ENCODE results near the gene ERCC6. TPM values are rescaled to one million over a fixed set of nuclear protein-coding genes. Genes with fewer than 3 reads are reported as not detected.

The ERCC6 gene
- total and polyA plus RNA-seq, 2 donors (not counting 1 experiment from before 2014, with no cell fraction given), result 8.1 to 59.8 TPM

GRCh38 chr10:49498425-49498824, 40.5 kb downstream of the ERCC6 start:
- intact Hi-C loops (cut with micrococcal nuclease), result no loop called here
- CTCF ChIA-PET, result no interaction called here
- no peak overlapping the region for H3K4me3 ChIP-seq (ENCODE audit: control extremely low read depth in 1 of 5, extremely low read depth in 1 of 5, insufficient read depth in 1 of 5, low read depth in 2 of 5, low read length in 4 of 5)

DNA sequence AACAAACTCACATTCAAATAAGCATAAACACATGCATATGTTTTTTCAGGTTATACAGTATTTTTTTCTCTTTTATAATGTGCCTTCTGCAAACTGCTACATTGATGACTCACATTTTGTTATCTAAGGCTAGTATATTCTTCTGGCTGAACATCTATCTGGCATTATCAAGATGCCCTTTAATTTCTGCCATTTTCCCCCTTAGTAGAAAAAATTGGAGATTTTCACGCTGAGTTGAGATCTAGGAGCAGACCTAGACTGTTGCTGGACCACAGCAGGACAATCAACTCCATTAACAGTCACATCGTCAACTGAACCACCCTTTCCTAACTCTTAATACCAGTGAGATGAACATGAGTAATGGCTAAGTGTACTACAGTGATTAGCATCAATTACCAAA, 41.6 kb downstream of the ERCC6 start:
- no peak overlapping the region for H3K27ac ChIP-seq (ENCODE audit: low read length in 2 of 2)
- H3K27me3 ChIP-seq (replicated peaks in 1 of 4; ENCODE audit: control extremely low read depth in 1 of 4, control insufficient read depth in 3 of 4, insufficient read depth in 4 of 4, low read length in 3 of 4), result no peaks in the 10 kb centered on the region
- no peak for ATAC-seq (ENCODE audit: low read depth)
- no peaks in the 10 kb centered on the region for H3K9me3 ChIP-seq (ENCODE audit: control extremely low read depth in 1 of 3, control insufficient read depth in 2 of 3, insufficient read depth in 1 of 3, low read length in 2 of 3)
- no peak overlapping the region for H3K4me3 ChIP-seq (ENCODE audit: control extremely low read depth in 1 of 5, extremely low read depth in 1 of 5, insufficient read depth in 1 of 5, low read depth in 2 of 5, low read length in 4 of 5)
- no peak for TF ChIP-seq CTCF (IDR thresholded peaks at IDR 0.05)
- TF ChIP-seq EZH2 (IDR thresholded peaks at IDR 0.05; ENCODE audit: borderline replicate concordance, insufficient read depth, low read depth, low read length, poor library complexity, severe bottlenecking), result no peak
- no peaks in the 10 kb centered on the region for H3K4me1 ChIP-seq (ENCODE audit: control insufficient read depth in 2 of 2, insufficient read depth in 2 of 2, low read length in 2 of 2)
- no peak overlapping the region for H3K27ac Mint-ChIP-seq
- no peak for DNase-seq
- no peaks in the 10 kb centered on the region for H4K20me1 ChIP-seq (ENCODE audit: control insufficient read depth, insufficient read depth, low read length, poor library complexity, severe bottlenecking)
- intact Hi-C loops (cut with micrococcal nuclease), result no loop called here
- no peaks in the 10 kb centered on the region for H3K79me2 ChIP-seq (ENCODE audit: control insufficient read depth, insufficient read depth, low read length)
- ChIA-PET CTCF (interaction anchor here (1.1 to 1.2 kb wide), 2 partner anchors 15 to 90 kb away, joined by 3 read pairs; no protein-coding TSS in a partner anchor), POLR2A (no interaction called here)
- H3K9ac ChIP-seq (ENCODE audit: low read length), result no peak overlapping the region
- WGBS (ENCODE audit: insufficient coverage), result no CpG with 5 or more reads among the region's 2 CpGs
- no peaks in the 10 kb centered on the region for H3K27me3 Mint-ChIP-seq
- no peaks in the 10 kb centered on the region for H3K4me1 Mint-ChIP-seq
- no peak overlapping the region for H2AFZ ChIP-seq (ENCODE audit: insufficient read depth, low read depth, low read length, poor library complexity, severe bottlenecking)
- H3K4me3 Mint-ChIP-seq, result no peak overlapping the region
- peaks cover 12 to 24% of the 10 kb centered on the region in 2 experiments for H3K36me3 ChIP-seq (replicated peaks in 1 of 2; ENCODE audit: control extremely low read depth in 1 of 2, control insufficient read depth in 1 of 2, extremely low read depth in 1 of 2, insufficient read depth in 2 of 2, low read length in 1 of 2)
- no peaks in the 10 kb centered on the region for H3K9me3 Mint-ChIP-seq (ENCODE audit: insufficient read depth)
- no peak overlapping the region for H3K4me2 ChIP-seq (replicated peaks; ENCODE audit: low read depth, low read length, poor library complexity, severe bottlenecking)

More at GRCh38 chr10:49498425-49498824, 40.5 kb downstream of the ERCC6 start:
- H3K4me3 Mint-ChIP-seq, result no peak overlapping the region
- POLR2A ChIA-PET, result no interaction called here
- Histone ChIP-seq H3K9ac (ENCODE audit: low read length) (no peak overlapping the region), H2AFZ (ENCODE audit: insufficient read depth, low read depth, low read length, poor library complexity, severe bottlenecking) (no peak overlapping the region), H3K4me2 (replicated peaks; ENCODE audit: low read depth, low read length, poor library complexity, severe bottlenecking) (no peak overlapping the region), H3K27me3 (replicated peaks in 1 of 4; ENCODE audit: control extremely low read depth in 1 of 4, control insufficient read depth in 3 of 4, insufficient read depth in 4 of 4, low read length in 3 of 4) (no peaks in the 10 kb centered on the region), H3K27ac (ENCODE audit: low read length in 2 of 2) (no peak overlapping the region), H4K20me1 (ENCODE audit: control insufficient read depth, insufficient read depth, low read length, poor library complexity, severe bottlenecking) (no peaks in the 10 kb centered on the region), H3K36me3 (replicated peaks in 1 of 2; ENCODE audit: control extremely low read depth in 1 of 2, control insufficient read depth in 1 of 2, extremely low read depth in 1 of 2, insufficient read depth in 2 of 2, low read length in 1 of 2) (peaks cover 10 to 25% of the 10 kb centered on the region in 2 experiments), H3K9me3 (ENCODE audit: control extremely low read depth in 1 of 3, control insufficient read depth in 2 of 3, insufficient read depth in 1 of 3, low read length in 2 of 3) (no peaks in the 10 kb centered on the region), H3K79me2 (ENCODE audit: control insufficient read depth, insufficient read depth, low read length) (no peaks in the 10 kb centered on the region), H3K4me1 (ENCODE audit: control insufficient read depth in 2 of 2, insufficient read depth in 2 of 2, low read length in 2 of 2) (no peaks in the 10 kb centered on the region)
- TF ChIP-seq EZH2 (IDR thresholded peaks at IDR 0.05; ENCODE audit: borderline replicate concordance, insufficient read depth, low read depth, low read length, poor library complexity, severe bottlenecking), result no peak
- TF ChIP-seq CTCF (IDR thresholded peaks at IDR 0.05), result no peak
- DNase-seq (no peak), ATAC-seq (ENCODE audit: low read depth) (no peak)
- H3K27me3 Mint-ChIP-seq, result no peaks in the 10 kb centered on the region
- H3K27ac Mint-ChIP-seq, result no peak overlapping the region
- H3K4me1 Mint-ChIP-seq, result no peaks in the 10 kb centered on the region
- no peaks in the 10 kb centered on the region for H3K9me3 Mint-ChIP-seq (ENCODE audit: insufficient read depth)
- WGBS (ENCODE audit: insufficient coverage), result no CpG with 5 or more reads among the region's 2 CpGs
